Smooth muscle cell (in vitro differentiated cells): ENCODE data around the gene TNFRSF14. TPM values are rescaled to one million over a fixed set of nuclear protein-coding genes. Genes with fewer than 3 reads are reported as not detected.
"Not testable (repeated sequence)": the region's sequence is repeated elsewhere in the genome, so short reads cannot be mapped to it uniquely, and the experiment has no call there.

ENCODE experiments used
- DNase-seq: peaks from one replicate; lab custom pipeline; 2025; ENCODE audit not compliant: unreplicated experiment; lab: John Stamatoyannopoulos, UW
- H2AFZ ChIP-seq: fragments of 200-600 bp; sonication (generic); 2 replicates; pipeline ENCODE4 v1.6.0; 2016; ENCODE audit warnings: antibody characterized with exemption, low read depth, mild to moderate bottlenecking
- H3F3A ChIP-seq: fragments of 200-600 bp; sonication (generic); 2 replicates; pipeline ENCODE4 v1.6.0; 2017; ENCODE audit warnings: antibody characterized with exemption, low read depth
- H3K27ac ChIP-seq: fragments of 200-600 bp; sonication (generic); 2 replicates; pipeline ENCODE4 v1.5.1; 2016; ENCODE audit warnings: low read depth, mild to moderate bottlenecking
- H3K27me3 ChIP-seq: fragments of 200-600 bp; sonication (generic); 2 replicates; pipeline ENCODE4 v1.6.1; 2016; ENCODE audit warnings: low read depth, mild to moderate bottlenecking
- H3K36me3 ChIP-seq: fragments of 200-600 bp; sonication (generic); 2 replicates; pipeline ENCODE4 v1.5.1; 2016; ENCODE audit warnings: low read depth
- H3K4me1 ChIP-seq: fragments of 200-600 bp; sonication (generic); 2 replicates; pipeline ENCODE4 v1.5.1; 2016; ENCODE audit warnings: low read depth
- H3K4me2 ChIP-seq: fragments of 200-600 bp; sonication (generic); 2 replicates; pipeline ENCODE4 v1.6.0; 2016; ENCODE audit warnings: mild to moderate bottlenecking
- H3K4me3 ChIP-seq: fragments of 200-600 bp; sonication (generic); 2 replicates; pipeline ENCODE4 v1.5.1; 2016; ENCODE audit warnings: mild to moderate bottlenecking
- H3K79me2 ChIP-seq: fragments of 200-600 bp; sonication (generic); 2 replicates; pipeline ENCODE4 v1.6.0; 2016; ENCODE audit warnings: low read depth, mild to moderate bottlenecking
- H3K9ac ChIP-seq: fragments of 200-600 bp; sonication (generic); 2 replicates; pipeline ENCODE4 v1.6.0; 2016; ENCODE audit warnings: low read depth
- H3K9me3 ChIP-seq: fragments of 200-600 bp; sonication (generic); replicated peaks from 2 replicates; pipeline ENCODE4 v1.5.1; 2016; ENCODE audit warnings: low read depth
- H4K20me1 ChIP-seq: fragments of 200-600 bp; sonication (generic); 2 replicates; pipeline ENCODE4 v1.6.0; 2016; ENCODE audit warnings: low read depth
- WGBS: methylation state at CpG from one replicate; pipeline ENCODE4 v1.1.7; 2016; ENCODE audit warnings: low lambda C conversion rate; 5-methylcytosine and 5-hydroxymethylcytosine counted together
- polyA plus RNA-seq: library from polyadenylated mRNA; unstranded; fragments of >200 nt; fragmentation: Nextera tagmentation; extraction: Ambion mirVana; gene quantifications from 2 replicates; pipeline ENCODE4 v1.2.1, GENCODE V29; 2016
- total RNA-seq: library from RNA; depleted of rRNA; stranded (reverse); fragments of >200 nt; gene quantifications from 2 replicates; pipeline ENCODE4 v1.2.3, GENCODE V29; 2014
- TF ChIP-seq, protein P1 (sequence below): fragments of 200-600 bp; sonication (generic); IDR thresholded peaks from 2 replicates; pipeline ENCODE4 v1.5.1; 2017; ENCODE audit warnings: borderline replicate concordance, mild to moderate bottlenecking, antibody characterized with exemption; ENCODE audit not compliant: insufficient read depth, poor library complexity, severe bottlenecking

Gene TNFRSF14
- total and polyA plus RNA-seq, 2 experiments from 2014 or later: not detected

DNA sequence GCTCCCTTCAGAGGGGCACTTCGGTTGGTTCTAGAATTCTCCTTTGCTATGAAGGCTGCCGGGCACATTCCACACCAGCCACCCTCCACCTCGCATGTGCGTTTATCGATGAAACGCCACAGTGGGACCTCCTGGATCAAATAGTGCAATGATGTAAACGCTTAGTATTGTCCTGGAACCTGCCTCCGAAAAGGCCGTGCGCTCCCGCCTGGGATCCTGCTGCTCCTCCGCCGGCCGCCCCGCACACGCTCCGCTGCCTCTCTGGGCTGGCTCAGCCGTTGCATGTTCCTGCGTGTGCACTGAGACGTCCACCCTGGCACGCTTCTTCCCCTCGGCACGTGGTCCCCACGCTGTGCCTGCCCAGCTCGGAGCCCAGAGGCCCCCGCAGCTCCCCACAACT lies 4.0 kb upstream of the TNFRSF14 start:
- Histone ChIP-seq H3K27ac (no peak overlapping the region), H3K9ac (no peak overlapping the region), H3K4me2 (no peak overlapping the region), H2AFZ (no peak overlapping the region), H3K79me2 (no peaks in the 10 kb centered on the region), H3K9me3 (no peaks in the 10 kb centered on the region), H3F3A (no peaks in the 10 kb centered on the region), H3K4me1 (peaks cover 24% of the 10 kb centered on the region), H3K27me3 (no peaks in the 10 kb centered on the region), H3K36me3 (no peaks in the 10 kb centered on the region), H3K4me3 (no peak overlapping the region), H4K20me1 (no peaks in the 10 kb centered on the region)
- TF ChIP-seq, protein P1, sequence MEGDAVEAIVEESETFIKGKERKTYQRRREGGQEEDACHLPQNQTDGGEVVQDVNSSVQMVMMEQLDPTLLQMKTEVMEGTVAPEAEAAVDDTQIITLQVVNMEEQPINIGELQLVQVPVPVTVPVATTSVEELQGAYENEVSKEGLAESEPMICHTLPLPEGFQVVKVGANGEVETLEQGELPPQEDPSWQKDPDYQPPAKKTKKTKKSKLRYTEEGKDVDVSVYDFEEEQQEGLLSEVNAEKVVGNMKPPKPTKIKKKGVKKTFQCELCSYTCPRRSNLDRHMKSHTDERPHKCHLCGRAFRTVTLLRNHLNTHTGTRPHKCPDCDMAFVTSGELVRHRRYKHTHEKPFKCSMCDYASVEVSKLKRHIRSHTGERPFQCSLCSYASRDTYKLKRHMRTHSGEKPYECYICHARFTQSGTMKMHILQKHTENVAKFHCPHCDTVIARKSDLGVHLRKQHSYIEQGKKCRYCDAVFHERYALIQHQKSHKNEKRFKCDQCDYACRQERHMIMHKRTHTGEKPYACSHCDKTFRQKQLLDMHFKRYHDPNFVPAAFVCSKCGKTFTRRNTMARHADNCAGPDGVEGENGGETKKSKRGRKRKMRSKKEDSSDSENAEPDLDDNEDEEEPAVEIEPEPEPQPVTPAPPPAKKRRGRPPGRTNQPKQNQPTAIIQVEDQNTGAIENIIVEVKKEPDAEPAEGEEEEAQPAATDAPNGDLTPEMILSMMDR: no peak
- no peak for DNase-seq
- WGBS: 97% methylated on average over 22 of the region's 26 CpGs

DNA sequence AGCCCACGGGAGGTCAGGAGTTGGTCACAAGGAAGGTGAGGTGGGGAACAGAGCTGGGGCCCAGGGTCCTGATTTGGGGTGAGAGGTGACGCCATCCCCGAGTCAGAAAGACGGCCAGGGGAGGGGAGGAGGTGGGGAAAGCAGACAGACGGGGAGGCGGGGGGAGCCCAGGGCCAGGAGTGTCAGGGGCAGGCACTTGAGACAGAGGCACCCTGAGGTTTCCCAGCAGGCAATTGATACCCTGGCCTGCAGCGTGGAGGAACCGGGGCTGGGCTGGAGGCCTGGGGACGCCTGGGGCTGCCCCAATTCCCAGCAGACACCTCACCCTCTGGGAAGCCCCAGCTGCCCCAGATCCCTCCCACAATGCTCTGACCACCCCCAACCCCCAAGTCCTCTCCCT lies 3.1 kb upstream of the TNFRSF14 start:
- H3K79me2 ChIP-seq, H3K36me3 ChIP-seq, H3K27me3 ChIP-seq, H4K20me1 ChIP-seq, H2AFZ ChIP-seq, H3K9ac ChIP-seq, H3K9me3 ChIP-seq, DNase-seq, H3F3A ChIP-seq, H3K4me3 ChIP-seq, H3K27ac ChIP-seq, H3K4me2 ChIP-seq: not testable (repeated sequence)
- H3K4me1 ChIP-seq: peaks cover 18% of the 10 kb centered on the region
- 80% methylated on average over 1 of the region's 9 CpGs for WGBS

DNA sequence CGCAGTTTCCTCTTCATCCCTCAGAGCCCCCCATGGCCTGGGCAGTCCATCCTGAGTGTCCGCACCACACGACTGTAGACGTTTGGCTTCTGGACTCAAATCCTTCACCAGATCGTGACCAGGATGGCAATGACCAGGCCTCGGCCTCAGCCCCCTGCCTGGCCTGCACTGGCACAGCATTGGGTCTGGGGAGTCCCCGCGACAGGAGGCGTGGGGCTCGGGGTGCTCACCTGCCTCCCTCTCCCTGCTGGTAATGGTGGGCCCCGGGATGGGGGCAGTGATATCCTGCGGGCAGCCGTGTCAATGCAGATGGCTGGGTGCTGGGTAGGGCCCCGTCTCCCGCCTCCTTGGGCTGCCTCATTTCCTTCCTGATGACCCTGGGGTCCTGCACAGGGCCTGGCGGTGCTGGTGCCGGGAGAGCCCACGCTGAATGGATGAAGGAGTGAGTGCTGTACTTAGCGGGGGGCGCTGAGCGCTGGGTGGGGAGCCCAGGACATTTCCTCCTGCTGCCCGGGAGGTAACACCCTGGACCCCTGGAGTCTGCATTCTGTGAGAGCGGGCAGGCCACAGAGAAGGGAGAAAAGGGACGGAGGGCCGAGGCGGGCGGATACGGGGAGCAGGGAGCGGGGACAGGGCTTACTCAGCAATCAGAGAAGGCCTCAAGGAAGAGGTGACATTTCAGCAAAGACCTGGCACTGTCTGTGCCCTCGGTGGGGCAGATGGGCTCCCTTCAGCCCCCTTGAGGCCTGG lies 2.1 kb upstream of the TNFRSF14 start:
- Histone ChIP-seq H3K4me3 (no peak overlapping the region), H3K9ac (no peak overlapping the region), H4K20me1 (no peaks in the 10 kb centered on the region), H2AFZ (no peak overlapping the region), H3K4me2 (no peak overlapping the region), H3K36me3 (no peaks in the 10 kb centered on the region), H3F3A (no peaks in the 10 kb centered on the region), H3K79me2 (no peaks in the 10 kb centered on the region), H3K4me1 (peaks cover 8% of the 10 kb centered on the region), H3K9me3 (no peaks in the 10 kb centered on the region), H3K27ac (no peak overlapping the region), H3K27me3 (no peaks in the 10 kb centered on the region)
- TF ChIP-seq, protein P1: no peak
- 94% methylated on average over 30 of the region's 30 CpGs for WGBS
- no peak for DNase-seq

DNA sequence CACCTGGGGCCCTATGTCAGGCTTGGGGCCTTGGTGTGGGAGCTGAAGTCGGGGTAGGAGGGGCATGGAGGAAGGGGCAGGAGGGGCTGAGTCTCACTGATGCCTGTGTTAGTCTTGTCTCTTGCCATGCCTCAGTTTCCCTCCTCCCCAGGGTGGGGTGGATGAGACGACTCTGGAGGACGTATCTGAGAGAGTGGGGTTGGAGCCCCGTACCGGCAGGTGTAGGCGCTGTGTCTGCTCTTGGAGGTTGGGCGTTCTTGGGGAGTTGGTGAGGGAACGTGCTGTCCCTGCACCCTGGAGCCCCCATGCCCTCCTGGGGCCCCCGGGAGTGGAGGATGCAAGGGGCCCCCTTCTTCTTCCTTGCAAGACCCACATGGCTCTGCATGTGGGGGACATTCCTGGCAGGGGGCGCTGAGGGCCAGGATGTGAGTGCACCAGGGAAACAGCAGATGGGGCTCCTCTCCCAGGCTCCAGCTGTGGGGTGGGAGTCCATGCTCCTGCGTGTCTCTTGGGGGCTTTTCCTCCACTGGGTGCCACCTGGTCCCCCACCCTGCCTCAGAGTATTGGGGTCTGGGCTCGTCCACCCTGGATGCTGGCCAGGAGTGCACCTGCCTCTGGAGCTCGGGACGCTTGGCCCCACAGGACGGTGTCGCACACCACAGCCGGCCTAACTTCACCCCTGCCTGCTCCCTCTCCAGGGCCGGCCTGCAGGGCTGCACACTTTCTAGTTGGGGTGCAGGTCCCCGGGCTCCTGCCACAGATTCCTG lies 1.4 kb upstream of the TNFRSF14 start:
- Histone ChIP-seq H3K79me2 (no peaks in the 10 kb centered on the region), H3F3A (no peaks in the 10 kb centered on the region), H3K36me3 (no peaks in the 10 kb centered on the region), H3K9ac (no peak overlapping the region), H3K4me3 (no peak overlapping the region), H3K4me1 (peaks cover 8% of the 10 kb centered on the region), H3K9me3 (no peaks in the 10 kb centered on the region), H3K4me2 (no peak overlapping the region), H4K20me1 (no peaks in the 10 kb centered on the region), H2AFZ (no peak overlapping the region), H3K27me3 (no peaks in the 10 kb centered on the region), H3K27ac (no peak overlapping the region)
- TF ChIP-seq, protein P1: peak; percentile 12
- no peak for DNase-seq
- WGBS: 90% methylated on average over 19 of the region's 19 CpGs
